NK-92 (cell line): ENCODE measurements around the gene SMPD3.
"Not testable (repeated sequence)": the region's sequence is repeated elsewhere in the genome, so short reads cannot be mapped to it uniquely, and the experiment has no call there.

Source experiments
- DNase-seq: peaks from one replicate; lab custom pipeline; 2025; ENCODE audit not compliant: unreplicated experiment; lab: John Stamatoyannopoulos, UW

Gene SMPD3

GRCh38 chr16:68448360-68448970 is at the start of gene SMPD3:
SMPD3 (minus strand) TSS chr16:68448508; CDS start chr16:68372181, 76,327 bp downstream.
- DNase-seq = peak; percentile 75

GRCh38 chr16:68496689-68497088 is 48.4 kb upstream of the SMPD3 start:
- no peak for DNase-seq

GRCh38 chr16:68494261-68494660 is 46.0 kb upstream of the SMPD3 start:
- DNase-seq = not testable (repeated sequence)

GRCh38 chr16:68493412-68494070 is 45.2 kb upstream of the SMPD3 start:
- DNase-seq = no peak

GRCh38 chr16:68492543-68493411 is 44.5 kb upstream of the SMPD3 start:
- no peak for DNase-seq

GRCh38 chr16:68492151-68492542 is 43.8 kb upstream of the SMPD3 start:
- no peak for DNase-seq

- DNase-seq = no peak
Measured at GRCh38 chr16:68491576-68491950, 43.3 kb upstream of the SMPD3 start.

GRCh38 chr16:68490829-68491575 is 42.7 kb upstream of the SMPD3 start:
- DNase-seq = no peak

- DNase-seq = no peak
Measured at GRCh38 chr16:68490358-68490757, 42.0 kb upstream of the SMPD3 start.

- DNase-seq = no peak
Measured at GRCh38 chr16:68488554-68488953, 40.2 kb upstream of the SMPD3 start.

GRCh38 chr16:68487669-68488068 is 39.4 kb upstream of the SMPD3 start:
- DNase-seq = no peak

- no peak for DNase-seq
Measured at GRCh38 chr16:68487203-68487514, 38.9 kb upstream of the SMPD3 start.

GRCh38 chr16:68486502-68487202 is 38.3 kb upstream of the SMPD3 start:
- no peak for DNase-seq

- DNase-seq = no peak
Measured at GRCh38 chr16:68481636-68482035, 33.3 kb upstream of the SMPD3 start.

- DNase-seq = no peak
Measured at GRCh38 chr16:68480084-68480995, 32.0 kb upstream of the SMPD3 start.

- DNase-seq = no peak
Measured at GRCh38 chr16:68479271-68479670, 31.0 kb upstream of the SMPD3 start.

GRCh38 chr16:68478526-68479250 is 30.4 kb upstream of the SMPD3 start:
- no peak for DNase-seq

GRCh38 chr16:68475071-68475470 is 26.8 kb upstream of the SMPD3 start:
- DNase-seq = no peak
